HepG2 (cell line): ENCODE measurements around the gene DUS2. TPM values are rescaled to one million over a fixed set of nuclear protein-coding genes. Genes with fewer than 3 reads are reported as not detected.

ENCODE experiments used
- CEBPB ChIP-seq: IDR thresholded peaks from 2 replicates; pipeline ENCODE4 v1.6.1; 2011; ENCODE audit warnings: low read depth, low read length, improper control_type of control experiment, borderline replicate concordance
- CHD2 ChIP-seq: IDR thresholded peaks from 2 replicates; pipeline ENCODE4 v1.6.1; 2011; ENCODE audit warnings: low read depth, low read length, improper control_type of control experiment
- FOXP1 ChIP-seq, 2 experiments: fragments of 450-650 bp in 1 of 2; IDR thresholded peaks; 2 replicates each; pipeline ENCODE4 v1.6.1; 2017 to 2018; ENCODE audit warnings: antibody characterized with exemption in 1 of 2
- KDM3A ChIP-seq: IDR thresholded peaks from 2 replicates; pipeline ENCODE4 v1.6.1; 2018; ENCODE audit warnings: low read depth, missing compliant biosample characterization
- KDM5B ChIP-seq: sonication (generic); formaldehyde crosslinking; IDR thresholded peaks from 2 replicates; pipeline ENCODE4 v1.4.0; 2020; ENCODE audit warnings: missing genetic modification reagents, mild to moderate bottlenecking, borderline replicate concordance
- RCOR2 ChIP-seq: IDR thresholded peaks from 2 replicates; pipeline ENCODE4 v1.6.1; 2016; ENCODE audit warnings: missing biosample characterization, missing genetic modification reagents
- SIN3A ChIP-seq: IDR thresholded peaks from 2 replicates; pipeline ENCODE4 v1.6.1; 2011; ENCODE audit warnings: low read depth, mild to moderate bottlenecking, control low read depth, low read length, borderline replicate concordance
- ZHX2 ChIP-seq, 2 experiments: sonication (generic) in 1 of 2; formaldehyde crosslinking in 1 of 2; IDR thresholded peaks; 2 replicates each; pipeline versions ENCODE4 v1.6.1 to v1.9.0; 2014 to 2022; ENCODE audit warnings: antibody characterized with exemption in 1 of 2, borderline replicate concordance in 1 of 2, inconsistent platforms in 1 of 2, low read depth in 1 of 2, missing genetic modification reagents in 1 of 2
- ZNF460 ChIP-seq: sonication (generic); formaldehyde crosslinking; IDR thresholded peaks from 2 replicates; pipeline ENCODE4 v1.5.1; 2020; ENCODE audit warnings: missing genetic modification reagents, mild to moderate bottlenecking, borderline replicate concordance
- polyA plus RNA-seq, 8 experiments: library from polyadenylated mRNA; depleted of rRNA in 3 of 8; stranded (reverse) in 7 of 8; unstranded in 1 of 8; fragments of >200 nt; fragmentation: Illumina TruSeq in 4 of 8; extraction: Trizol in 4 of 8; gene quantifications; 2 replicates each; pipeline versions ENCODE4 v1.2.1 to v1.2.3, GENCODE V29; 2011 to 2016; ENCODE audit warnings: low read depth in 4 of 8, missing spikeins in 1 of 8, mixed read lengths in 1 of 8; ENCODE audit not compliant: insufficient read depth in 1 of 8
- total RNA-seq, 5 experiments: library from RNA; depleted of rRNA; stranded (reverse); fragments of >200 nt; fragmentation: Illumina TruSeq; extraction: Trizol; gene quantifications; 2 replicates each; pipeline ENCODE4 v1.2.3, GENCODE V29; 2016; ENCODE audit warnings: low read depth in 1 of 5
- TF ChIP-seq, protein P1 (sequence below): sonication (generic); formaldehyde crosslinking; IDR thresholded peaks from 2 replicates; pipeline ENCODE4 v1.5.0; 2020; ENCODE audit warnings: missing genetic modification reagents
- TF ChIP-seq, protein P2 (sequence below): sonication (generic); formaldehyde crosslinking; IDR thresholded peaks from 2 replicates; pipeline ENCODE4 v1.5.0; 2020; ENCODE audit warnings: missing genetic modification reagents
- TF ChIP-seq, protein P3 (sequence below): sonication (generic); formaldehyde crosslinking; conservative IDR thresholded peaks from 2 replicates; pipeline ENCODE4 v1.5.0; 2020; ENCODE audit warnings: missing genetic modification reagents
- TF ChIP-seq, protein P4 (sequence below): IDR thresholded peaks from 2 replicates; pipeline ENCODE4 v1.6.1; 2016; ENCODE audit warnings: missing biosample characterization, missing genetic modification reagents, low read depth

DUS2 gene
- total and polyA plus RNA-seq, 2 of the 13 experiments (the other 11 are each of a cell fraction or from before 2014, with no cell fraction given), result 17.8 to 25.1 TPM

DNA sequence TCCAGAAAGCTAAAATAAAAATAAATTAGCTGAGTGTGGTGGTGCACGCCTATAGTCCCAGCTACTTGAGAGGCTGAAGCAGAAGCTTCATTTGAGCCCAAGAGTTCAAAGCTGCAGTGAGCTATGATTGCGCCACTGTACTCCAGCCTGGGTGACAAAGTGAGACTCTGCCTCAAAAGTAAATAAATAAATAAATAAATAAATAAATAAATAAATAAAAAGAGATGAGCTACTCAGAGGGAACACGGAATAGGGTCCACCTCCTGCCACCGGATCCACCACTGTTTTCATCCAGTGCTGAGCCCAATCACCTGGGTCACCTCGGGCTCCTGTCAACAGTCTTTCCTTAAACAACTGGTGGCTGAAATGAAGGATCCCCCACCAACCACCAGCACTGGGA, 36.1 kb upstream of the DUS2 start (continued):
- no peak for TF ChIP-seq ZHX2 (IDR thresholded peaks at IDR 0.05; ENCODE audit: low read depth)
- no peak for TF ChIP-seq ZHX2 (CRISPR knock-in tag; IDR thresholded peaks at IDR 0.05; ENCODE audit: borderline replicate concordance)
- peak; percentile 11; the same call in 1 of the 2 replicates for TF ChIP-seq CEBPB
- TF ChIP-seq, protein P1, sequence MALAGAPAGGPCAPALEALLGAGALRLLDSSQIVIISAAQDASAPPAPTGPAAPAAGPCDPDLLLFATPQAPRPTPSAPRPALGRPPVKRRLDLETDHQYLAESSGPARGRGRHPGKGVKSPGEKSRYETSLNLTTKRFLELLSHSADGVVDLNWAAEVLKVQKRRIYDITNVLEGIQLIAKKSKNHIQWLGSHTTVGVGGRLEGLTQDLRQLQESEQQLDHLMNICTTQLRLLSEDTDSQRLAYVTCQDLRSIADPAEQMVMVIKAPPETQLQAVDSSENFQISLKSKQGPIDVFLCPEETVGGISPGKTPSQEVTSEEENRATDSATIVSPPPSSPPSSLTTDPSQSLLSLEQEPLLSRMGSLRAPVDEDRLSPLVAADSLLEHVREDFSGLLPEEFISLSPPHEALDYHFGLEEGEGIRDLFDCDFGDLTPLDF (CRISPR knock-in tag), result no peak
- no peak; the same call in 1 of the 2 replicates for TF ChIP-seq SIN3A
- TF ChIP-seq, protein P2, sequence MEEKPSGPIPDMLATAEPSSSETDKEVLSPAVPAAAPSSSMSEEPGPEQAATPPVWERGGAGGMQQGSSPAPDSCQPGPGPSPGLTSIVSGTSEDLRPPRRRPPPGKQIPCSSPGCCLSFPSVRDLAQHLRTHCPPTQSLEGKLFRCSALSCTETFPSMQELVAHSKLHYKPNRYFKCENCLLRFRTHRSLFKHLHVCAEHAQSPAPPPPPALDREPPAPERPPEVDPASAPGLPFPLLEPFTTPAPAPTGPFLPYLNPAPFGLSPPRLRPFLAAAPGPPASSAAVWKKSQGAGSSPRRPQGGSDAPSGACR (CRISPR knock-in tag), result no peak
- TF ChIP-seq CHD2, result no peak
- TF ChIP-seq RCOR2 (CRISPR knock-in tag), result no peak
- TF ChIP-seq, protein P3, sequence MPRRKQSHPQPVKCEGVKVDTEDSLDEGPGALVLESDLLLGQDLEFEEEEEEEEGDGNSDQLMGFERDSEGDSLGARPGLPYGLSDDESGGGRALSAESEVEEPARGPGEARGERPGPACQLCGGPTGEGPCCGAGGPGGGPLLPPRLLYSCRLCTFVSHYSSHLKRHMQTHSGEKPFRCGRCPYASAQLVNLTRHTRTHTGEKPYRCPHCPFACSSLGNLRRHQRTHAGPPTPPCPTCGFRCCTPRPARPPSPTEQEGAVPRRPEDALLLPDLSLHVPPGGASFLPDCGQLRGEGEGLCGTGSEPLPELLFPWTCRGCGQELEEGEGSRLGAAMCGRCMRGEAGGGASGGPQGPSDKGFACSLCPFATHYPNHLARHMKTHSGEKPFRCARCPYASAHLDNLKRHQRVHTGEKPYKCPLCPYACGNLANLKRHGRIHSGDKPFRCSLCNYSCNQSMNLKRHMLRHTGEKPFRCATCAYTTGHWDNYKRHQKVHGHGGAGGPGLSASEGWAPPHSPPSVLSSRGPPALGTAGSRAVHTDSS (CRISPR knock-in tag), result no peak
- no peak for TF ChIP-seq FOXP1 (IDR thresholded peaks at IDR 0.05)
- peak; percentile 11; the same call in 1 of the 2 replicates for TF ChIP-seq FOXP1 (CRISPR knock-in tag; IDR thresholded peaks at IDR 0.05)
- TF ChIP-seq KDM3A (CRISPR knock-in tag), result no peak
- TF ChIP-seq KDM5B (CRISPR knock-in tag), result no peak
- TF ChIP-seq ZNF460 (CRISPR knock-in tag), result peak; percentile 90
- TF ChIP-seq, protein P4, sequence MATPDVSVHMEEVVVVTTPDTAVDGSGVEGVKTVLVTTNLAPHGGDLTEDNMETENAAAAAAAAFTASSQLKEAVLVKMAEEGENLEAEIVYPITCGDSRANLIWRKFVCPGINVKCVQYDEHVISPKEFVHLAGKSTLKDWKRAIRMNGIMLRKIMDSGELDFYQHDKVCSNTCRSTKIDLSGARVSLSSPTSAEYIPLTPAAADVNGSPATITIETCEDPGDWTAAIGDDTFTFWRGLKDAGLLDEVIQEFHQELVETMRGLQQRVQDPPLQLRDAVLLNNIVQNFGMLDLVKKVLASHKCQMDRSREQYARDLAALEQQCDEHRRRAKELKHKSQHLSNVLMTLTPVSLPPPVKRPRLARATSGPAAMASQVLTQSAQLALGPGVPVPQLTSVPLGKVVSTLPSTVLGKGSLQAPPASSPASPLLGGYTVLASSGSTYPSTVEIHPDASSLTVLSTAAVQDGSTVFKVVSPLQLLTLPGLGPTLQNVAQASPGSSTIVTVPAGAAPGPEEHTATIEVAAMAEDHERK (CRISPR knock-in tag), result no peak
